Chondrocyte (in vitro differentiated cells): ENCODE results near the gene PIK3R1. TPM values are rescaled to one million over a fixed set of nuclear protein-coding genes. Genes with fewer than 3 reads are reported as not detected.

Source experiments
- DNase-seq: peaks from one replicate; pipeline ENCODE4 v3.0.0; 2021; ENCODE audit warnings: mixed read lengths, low spot score
- H3K27ac Mint-ChIP-seq: one replicate; pipeline ENCODE4 v1.8.0; 2021; ENCODE audit warnings: mild to moderate bottlenecking, moderate library complexity, mixed read lengths; ENCODE audit not compliant: unreplicated experiment
- H3K27me3 Mint-ChIP-seq: 2 replicates; pipeline ENCODE4 v1.8.0; 2021; ENCODE audit warnings: low read depth, mixed read lengths
- H3K36me3 Mint-ChIP-seq: 2 replicates; pipeline ENCODE4 v1.8.0; 2021; ENCODE audit warnings: low read depth, mixed read lengths
- H3K4me1 Mint-ChIP-seq: 2 replicates; pipeline ENCODE4 v1.8.0; 2021; ENCODE audit warnings: low read depth, mild to moderate bottlenecking, mixed read lengths
- H3K4me3 Mint-ChIP-seq: one replicate; pipeline ENCODE4 v1.8.0; 2021; ENCODE audit warnings: mild to moderate bottlenecking, moderate library complexity, mixed read lengths; ENCODE audit not compliant: unreplicated experiment
- H3K9me3 Mint-ChIP-seq: 2 replicates; pipeline ENCODE4 v1.8.0; 2021; ENCODE audit warnings: low read depth, mixed read lengths
- CTCF ChIP-seq: fragments of 200-600 bp; sonication (generic); IDR thresholded peaks from 2 replicates; pipeline ENCODE4 v1.5.0; 2021; ENCODE audit warnings: antibody characterized with exemption, mild to moderate bottlenecking, moderate library complexity
- total RNA-seq: library from RNA; stranded (reverse); gene quantifications from 3 replicates; pipeline ENCODE4 v1.2.1, GENCODE V29; 2021

The PIK3R1 gene
- total RNA-seq, 1 donor from 2014 or later, result 60.7 TPM

- no peaks in the 10 kb centered on the region for H3K9me3 Mint-ChIP-seq
- no peak overlapping the region for H3K27ac Mint-ChIP-seq
- no peaks in the 10 kb centered on the region for H3K27me3 Mint-ChIP-seq
- peaks cover 81% of the 10 kb centered on the region for H3K4me1 Mint-ChIP-seq
- H3K4me3 Mint-ChIP-seq, result no peak overlapping the region
- no peak for DNase-seq
- peaks cover 2% of the 10 kb centered on the region for H3K36me3 Mint-ChIP-seq
- TF ChIP-seq CTCF, result no peak
These were observed 39.3 kb downstream of the PIK3R1 start for GRCh38 chr5:68254810-68255209.

- TF ChIP-seq CTCF, result no peak
- DNase-seq, result no peak
- peaks cover 82% of the 10 kb centered on the region for H3K4me1 Mint-ChIP-seq
- H3K4me3 Mint-ChIP-seq, result no peak overlapping the region
- no peaks in the 10 kb centered on the region for H3K9me3 Mint-ChIP-seq
- H3K27ac Mint-ChIP-seq, result no peak overlapping the region
- H3K36me3 Mint-ChIP-seq, result peaks cover 2% of the 10 kb centered on the region
- H3K27me3 Mint-ChIP-seq, result no peaks in the 10 kb centered on the region
These were observed 40.0 kb downstream of the PIK3R1 start for GRCh38 chr5:68255305-68256120.

DNA sequence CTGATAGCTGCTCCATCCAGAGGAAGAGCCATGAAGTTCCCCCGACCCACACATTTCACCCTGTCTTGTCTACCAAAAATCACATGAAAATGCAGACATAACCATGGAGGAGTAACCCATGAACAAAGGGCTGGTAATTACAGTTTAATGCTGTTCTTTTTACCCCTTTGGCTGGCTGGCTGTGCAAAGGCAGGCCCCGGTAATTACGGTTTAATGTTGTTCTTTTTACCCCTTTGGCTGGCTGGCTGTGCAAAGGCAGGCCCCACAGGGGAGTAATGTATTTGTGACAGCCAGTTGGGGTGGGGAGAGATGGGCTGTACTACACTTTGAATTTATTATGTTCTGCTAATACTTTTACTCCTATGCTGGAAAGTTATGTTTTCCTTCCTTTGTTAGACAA is 41.7 kb downstream of the PIK3R1 start:
- no peaks in the 10 kb centered on the region for H3K9me3 Mint-ChIP-seq
- DNase-seq, result no peak
- H3K4me1 Mint-ChIP-seq, result peaks cover 82% of the 10 kb centered on the region
- peaks cover 2% of the 10 kb centered on the region for H3K36me3 Mint-ChIP-seq
- H3K27me3 Mint-ChIP-seq, result no peaks in the 10 kb centered on the region
- TF ChIP-seq CTCF, result no peak
- no peak overlapping the region for H3K4me3 Mint-ChIP-seq
- no peak overlapping the region for H3K27ac Mint-ChIP-seq

- no peak overlapping the region for H3K4me3 Mint-ChIP-seq
- H3K36me3 Mint-ChIP-seq, result peaks cover 2% of the 10 kb centered on the region
- no peak overlapping the region for H3K27ac Mint-ChIP-seq
- peaks cover 76% of the 10 kb centered on the region for H3K4me1 Mint-ChIP-seq
- H3K27me3 Mint-ChIP-seq, result no peaks in the 10 kb centered on the region
- no peaks in the 10 kb centered on the region for H3K9me3 Mint-ChIP-seq
- no peak for DNase-seq
- no peak for TF ChIP-seq CTCF
These were observed 43.0 kb downstream of the PIK3R1 start for GRCh38 chr5:68258531-68258930.

DNA sequence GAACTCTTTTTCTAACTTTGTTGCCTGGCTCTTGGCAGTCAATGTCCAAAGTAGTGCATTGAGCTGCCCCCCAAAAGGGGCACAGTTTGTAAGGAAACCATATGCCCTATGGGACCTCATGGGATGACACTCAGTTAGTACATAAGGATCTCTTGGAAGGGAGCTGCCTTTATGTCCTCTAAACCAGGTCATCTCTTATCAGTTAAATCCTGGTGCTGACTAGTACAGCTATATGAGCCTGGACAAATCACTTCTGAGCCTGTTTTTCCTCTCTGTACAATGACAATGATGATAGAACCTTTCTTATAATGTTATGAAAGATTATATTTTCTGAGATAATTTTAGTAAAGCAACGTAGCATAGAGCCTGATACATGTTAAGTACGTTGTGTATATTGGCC is 44.1 kb downstream of the PIK3R1 start:
- Mint-ChIP-seq H3K9me3 (peaks cover 2% of the 10 kb centered on the region), H3K27me3 (no peaks in the 10 kb centered on the region), H3K4me1 (peaks cover 76% of the 10 kb centered on the region), H3K4me3 (no peak overlapping the region), H3K36me3 (peaks cover 4% of the 10 kb centered on the region), H3K27ac (no peak overlapping the region)
- no peak for DNase-seq
- no peak for TF ChIP-seq CTCF
